Gastroesophageal sphincter (tissue), 4 donors: Measurements from ENCODE around the gene CACNA1C. TPM values are rescaled to one million over a fixed set of nuclear protein-coding genes. Genes with fewer than 3 reads are reported as not detected.

Experiments
- ATAC-seq: fragments of 150-250 bp; one replicate; pipeline ENCODE4 v1.9.1; 2016; ENCODE audit warnings: mild to moderate bottlenecking, moderate library complexity
- H3K27ac ChIP-seq, 4 donors: fragments of 200-600 bp; sonication (generic) in 3 of 4; 1 replicate in 3 of 4; 2 replicates in 1 of 4; pipeline ENCODE4 v1.5.1; 2016 to 2019
- H3K27me3 ChIP-seq: fragments of 200-600 bp; sonication (generic); one replicate; pipeline ENCODE4 v1.5.1; 2019
- H3K36me3 ChIP-seq, 2 donors: fragments of 200-600 bp; sonication (generic); one replicate each; pipeline ENCODE4 v1.5.1; 2019; ENCODE audit warnings: control low read depth in 1 of 2
- H3K4me1 ChIP-seq, 3 donors: fragments of 200-600 bp; sonication (generic); 1 replicate in 2 of 3; 2 replicates in 1 of 3; pipeline ENCODE4 v1.5.1; 2016 to 2019; ENCODE audit warnings: control low read depth in 2 of 3
- H3K4me3 ChIP-seq, 2 donors: fragments of 200-600 bp; sonication (generic); one replicate each; pipeline ENCODE4 v1.5.1; 2019; ENCODE audit warnings: mild to moderate bottlenecking in 1 of 2, moderate library complexity in 1 of 2
- H3K9me3 ChIP-seq, 3 donors: fragments of 200-600 bp; sonication (generic); one replicate each; pipeline ENCODE4 v1.5.1; 2017 to 2019; ENCODE audit warnings: control low read depth in 2 of 3
- EP300 ChIP-seq: sonication (generic); formaldehyde crosslinking; IDR thresholded peaks from one replicate; pipeline ENCODE4 v1.6.1; 2017; ENCODE audit warnings: antibody characterized with exemption, mild to moderate bottlenecking
- POLR2A ChIP-seq, 2 donors: fragments of 450-650 bp; IDR thresholded peaks; one replicate each; pipeline ENCODE4 v1.6.1; 2017; ENCODE audit warnings: antibody characterized with exemption in 2 of 2, mild to moderate bottlenecking in 2 of 2, moderate library complexity in 1 of 2
- POLR2AphosphoS5 ChIP-seq: sonication (generic); formaldehyde crosslinking; IDR thresholded peaks from one replicate; pipeline ENCODE4 v1.6.1; 2017; ENCODE audit warnings: antibody characterized with exemption
- WGBS, 2 donors: methylation state at CpG; one replicate each; pipeline ENCODE4 v1.1.5; 2018; ENCODE audit warnings: low coverage in 1 of 2; 5-methylcytosine and 5-hydroxymethylcytosine counted together
- total RNA-seq, 4 donors: library from RNA; depleted of rRNA; stranded (reverse); fragments of >200 nt; gene quantifications; one replicate each; pipeline ENCODE4 v1.1.0, GENCODE V29; 2016
- TF ChIP-seq, protein P1 (sequence below), 4 experiments: fragments of 200-600 bp in 2 of 4; fragments of 450-650 bp in 2 of 4; sonication (generic) in 1 of 4; IDR thresholded peaks; one replicate each; pipeline ENCODE4 v1.5.1; 2017 to 2019; ENCODE audit warnings: antibody characterized with exemption in 4 of 4, mild to moderate bottlenecking in 2 of 4, moderate library complexity in 2 of 4

The CACNA1C gene
- total RNA-seq, 4 donors from 2014 or later: 22.9 to 96.2 (median 41.4) TPM

GRCh38 chr12:2016862-2017545 lies 35.8 kb upstream of the CACNA1C start:
- TF ChIP-seq POLR2AphosphoS5 (no peak), EP300 (no peak), POLR2A (IDR thresholded peaks at IDR 0.05) (no peak)
- TF ChIP-seq, protein P1, sequence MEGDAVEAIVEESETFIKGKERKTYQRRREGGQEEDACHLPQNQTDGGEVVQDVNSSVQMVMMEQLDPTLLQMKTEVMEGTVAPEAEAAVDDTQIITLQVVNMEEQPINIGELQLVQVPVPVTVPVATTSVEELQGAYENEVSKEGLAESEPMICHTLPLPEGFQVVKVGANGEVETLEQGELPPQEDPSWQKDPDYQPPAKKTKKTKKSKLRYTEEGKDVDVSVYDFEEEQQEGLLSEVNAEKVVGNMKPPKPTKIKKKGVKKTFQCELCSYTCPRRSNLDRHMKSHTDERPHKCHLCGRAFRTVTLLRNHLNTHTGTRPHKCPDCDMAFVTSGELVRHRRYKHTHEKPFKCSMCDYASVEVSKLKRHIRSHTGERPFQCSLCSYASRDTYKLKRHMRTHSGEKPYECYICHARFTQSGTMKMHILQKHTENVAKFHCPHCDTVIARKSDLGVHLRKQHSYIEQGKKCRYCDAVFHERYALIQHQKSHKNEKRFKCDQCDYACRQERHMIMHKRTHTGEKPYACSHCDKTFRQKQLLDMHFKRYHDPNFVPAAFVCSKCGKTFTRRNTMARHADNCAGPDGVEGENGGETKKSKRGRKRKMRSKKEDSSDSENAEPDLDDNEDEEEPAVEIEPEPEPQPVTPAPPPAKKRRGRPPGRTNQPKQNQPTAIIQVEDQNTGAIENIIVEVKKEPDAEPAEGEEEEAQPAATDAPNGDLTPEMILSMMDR (IDR thresholded peaks at IDR 0.05): no peak
- 87 to 96% methylated on average over 8 to 9 of the region's 9 CpGs for WGBS, 2 donors
- Histone ChIP-seq H3K4me1 (peaks cover 5 to 28% (median 7%) of the 10 kb centered on the region in 3 donors), H3K27ac (no peak overlapping the region), H3K27me3 (no peaks in the 10 kb centered on the region), H3K4me3 (no peak overlapping the region), H3K36me3 (no peaks in the 10 kb centered on the region), H3K9me3 (no peaks in the 10 kb centered on the region)
- no peak for ATAC-seq

DNA sequence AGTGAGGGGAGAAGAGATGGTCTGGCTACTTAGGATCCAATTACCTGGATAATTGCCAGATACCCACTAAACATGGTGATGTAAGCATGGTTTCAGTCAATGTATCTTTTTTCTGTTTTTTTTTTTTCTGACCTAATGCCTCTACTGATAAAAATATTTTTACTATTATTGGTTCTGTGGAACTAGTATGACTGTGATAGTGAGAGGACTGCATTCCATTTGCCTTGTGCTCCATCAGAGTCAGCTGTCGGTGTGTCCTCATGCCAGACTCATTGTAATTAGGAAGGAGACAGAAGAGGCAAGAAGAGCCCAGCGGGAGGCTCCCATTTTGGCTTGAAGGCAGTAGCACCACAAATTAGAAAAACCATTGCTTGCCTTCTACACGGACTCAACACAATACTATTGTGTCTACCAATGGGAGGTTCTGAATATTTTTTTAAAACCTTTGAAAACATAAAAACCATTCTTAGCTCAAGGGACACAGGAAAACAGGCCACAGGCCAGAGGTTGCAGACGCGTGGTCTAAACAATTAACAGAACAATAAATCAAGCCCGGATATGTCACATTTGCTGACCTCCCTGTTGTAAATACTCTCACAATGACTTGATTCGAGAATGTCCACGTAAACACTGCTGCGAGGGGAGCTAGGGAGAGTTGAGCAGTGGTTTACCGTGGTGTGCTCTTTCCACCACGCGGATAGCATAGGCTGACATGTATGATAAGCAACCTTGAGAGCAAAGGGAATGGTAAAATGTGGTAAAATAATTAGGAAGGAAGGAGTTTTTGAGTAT lies 35.0 kb upstream of the CACNA1C start:
- TF ChIP-seq POLR2A (IDR thresholded peaks at IDR 0.05) (no peak), EP300 (no peak), POLR2AphosphoS5 (no peak)
- TF ChIP-seq, protein P1 (IDR thresholded peaks at IDR 0.05): no peak
- WGBS, 2 donors: 51 to 56% methylated on average over 9 to 12 of the region's 12 CpGs
- H3K27ac ChIP-seq: no peak overlapping the region

GRCh38 chr12:2018391-2018790 lies 34.4 kb upstream of the CACNA1C start:
- no peak for ATAC-seq
- Histone ChIP-seq H3K36me3 (no peaks in the 10 kb centered on the region), H3K27me3 (no peaks in the 10 kb centered on the region), H3K4me3 (no peak overlapping the region), H3K27ac (no peak overlapping the region), H3K4me1 (peaks cover 5 to 14% (median 6%) of the 10 kb centered on the region in 3 donors), H3K9me3 (no peaks in the 10 kb centered on the region)
- 70 to 94% methylated on average over 3 to 7 of the region's 7 CpGs for WGBS, 2 donors
- TF ChIP-seq POLR2A (IDR thresholded peaks at IDR 0.05) (no peak), POLR2AphosphoS5 (no peak), EP300 (no peak)
- TF ChIP-seq, protein P1 (IDR thresholded peaks at IDR 0.05): no peak

More for the DNA sequence above, 35.0 kb upstream of the CACNA1C start:
- Histone ChIP-seq H3K4me1 (peaks cover 5 to 21% (median 7%) of the 10 kb centered on the region in 3 donors), H3K9me3 (no peaks in the 10 kb centered on the region), H3K36me3 (no peaks in the 10 kb centered on the region), H3K4me3 (no peak overlapping the region), H3K27me3 (no peaks in the 10 kb centered on the region)
- no peak for ATAC-seq

DNA sequence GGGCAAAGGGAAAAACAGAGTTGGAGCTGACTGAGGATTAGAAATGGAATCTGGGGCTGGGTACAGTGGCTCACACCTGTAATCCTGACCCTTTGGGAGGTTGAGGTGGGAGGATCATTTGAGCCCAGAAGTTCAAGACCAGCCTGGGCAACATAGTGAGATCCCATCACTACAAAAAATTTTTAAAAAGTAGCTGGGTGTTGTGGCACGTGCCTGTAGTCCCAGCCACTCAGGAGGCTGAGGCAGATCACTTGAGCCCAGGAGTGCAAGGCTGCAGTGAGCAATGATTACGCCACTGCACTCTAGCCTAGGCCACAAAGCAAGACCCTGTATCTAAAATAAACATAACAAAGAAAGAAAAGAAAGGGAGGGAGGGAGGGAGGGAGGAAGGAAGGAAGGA lies 33.7 kb upstream of the CACNA1C start:
- H3K4me3 ChIP-seq: no peak overlapping the region
- TF ChIP-seq EP300 (no peak), POLR2A (IDR thresholded peaks at IDR 0.05) (no peak), POLR2AphosphoS5 (no peak)
- TF ChIP-seq, protein P1 (IDR thresholded peaks at IDR 0.05): no peak
- H3K4me1 ChIP-seq: peaks cover 4 to 7% (median 5%) of the 10 kb centered on the region in 3 donors
- H3K36me3 ChIP-seq: no peaks in the 10 kb centered on the region
- peaks cover 0 to under 1% (median 0%) of the 10 kb centered on the region in 3 donors for H3K9me3 ChIP-seq
- no peak overlapping the region for H3K27ac ChIP-seq
- ATAC-seq: no peak
- 100% methylated on average over 1 to 2 of the region's 2 CpGs for WGBS, 2 donors
- no peaks in the 10 kb centered on the region for H3K27me3 ChIP-seq
